SH-SY5Y (cell line): ENCODE results near the gene PRDM8.

ENCODE experiments used
- GATA2 ChIP-seq: IDR thresholded peaks from 2 replicates; pipeline ENCODE4 v1.6.1; 2011; ENCODE audit warnings: mild to moderate bottlenecking, low read depth, low read length
- GATA3 ChIP-seq: IDR thresholded peaks from 2 replicates; pipeline ENCODE4 v1.6.1; 2011; ENCODE audit warnings: low read depth, mild to moderate bottlenecking, low read length, moderate library complexity

- TF ChIP-seq GATA3 (no peak), GATA2 (no peak; the same call in 1 of the 2 replicates)
Measured at GRCh38 chr4:80153874-80154544, 43.3 kb upstream of the PRDM8 start.
